Keratinocyte (primary cell): Measurements from ENCODE around the gene TCERG1.

Source experiments
- EZH2 ChIP-seq: IDR thresholded peaks from one replicate; pipeline ENCODE4 v1.6.1; 2012; ENCODE audit warnings: inconsistent platforms, mild to moderate bottlenecking, low read length, moderate library complexity
- TF ChIP-seq, protein P1 (sequence below), 3 experiments: IDR thresholded peaks in 1 of 3; conservative IDR thresholded peaks in 1 of 3; optimal IDR thresholded peaks in 1 of 3; 2 replicates in 2 of 3; 3 replicates in 1 of 3; pipeline versions ENCODE3 to v1.5.1; 2011; ENCODE audit warnings: low read length in 3 of 3, mild to moderate bottlenecking in 3 of 3, moderate library complexity in 2 of 3, control low read depth in 1 of 3, inconsistent platforms in 1 of 3; ENCODE audit not compliant: insufficient read depth in 2 of 3; ENCODE audit errors: extremely low read depth in 1 of 3

DNA sequence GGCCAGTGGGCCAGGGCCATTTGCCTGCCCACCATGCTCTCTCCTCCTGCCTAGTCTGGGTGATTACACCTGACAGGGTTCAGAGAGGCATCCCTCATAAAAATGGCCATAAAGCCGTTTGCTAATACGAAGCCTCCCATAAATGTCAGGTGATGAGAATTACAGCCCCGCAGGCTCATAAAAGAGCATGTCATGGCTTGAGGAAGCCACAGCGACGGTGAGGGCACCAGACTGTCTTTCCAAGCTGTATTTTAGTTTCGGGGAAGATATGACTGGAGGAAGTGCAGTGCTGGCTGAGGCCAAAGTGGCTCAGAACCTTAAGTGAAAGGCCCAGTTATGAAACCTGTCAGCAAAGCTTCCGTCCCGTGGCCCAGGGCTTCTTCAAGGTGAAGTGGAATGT lies 18.5 kb upstream of the TCERG1 start:
- TF ChIP-seq, protein P1, sequence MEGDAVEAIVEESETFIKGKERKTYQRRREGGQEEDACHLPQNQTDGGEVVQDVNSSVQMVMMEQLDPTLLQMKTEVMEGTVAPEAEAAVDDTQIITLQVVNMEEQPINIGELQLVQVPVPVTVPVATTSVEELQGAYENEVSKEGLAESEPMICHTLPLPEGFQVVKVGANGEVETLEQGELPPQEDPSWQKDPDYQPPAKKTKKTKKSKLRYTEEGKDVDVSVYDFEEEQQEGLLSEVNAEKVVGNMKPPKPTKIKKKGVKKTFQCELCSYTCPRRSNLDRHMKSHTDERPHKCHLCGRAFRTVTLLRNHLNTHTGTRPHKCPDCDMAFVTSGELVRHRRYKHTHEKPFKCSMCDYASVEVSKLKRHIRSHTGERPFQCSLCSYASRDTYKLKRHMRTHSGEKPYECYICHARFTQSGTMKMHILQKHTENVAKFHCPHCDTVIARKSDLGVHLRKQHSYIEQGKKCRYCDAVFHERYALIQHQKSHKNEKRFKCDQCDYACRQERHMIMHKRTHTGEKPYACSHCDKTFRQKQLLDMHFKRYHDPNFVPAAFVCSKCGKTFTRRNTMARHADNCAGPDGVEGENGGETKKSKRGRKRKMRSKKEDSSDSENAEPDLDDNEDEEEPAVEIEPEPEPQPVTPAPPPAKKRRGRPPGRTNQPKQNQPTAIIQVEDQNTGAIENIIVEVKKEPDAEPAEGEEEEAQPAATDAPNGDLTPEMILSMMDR (optimal IDR thresholded peaks at IDR 0.05 in 1 of 3, IDR thresholded peaks at IDR 0.05 in 1 of 3, conservative IDR thresholded peaks at IDR 0.05 in 1 of 3; ENCODE audit: extremely low read depth in 1 of 3, insufficient read depth in 2 of 3, low read length in 3 of 3): no peak
- no peak for TF ChIP-seq EZH2
